Measurements from ENCODE around the gene GALNT17.

GALNT17 gene

GRCh38 chr7:71409550-71410157 lies 277.7 kb downstream of the GALNT17 start:
- no peak for DNase-seq (ENCODE audit: low read depth, low spot score)
- ChIA-PET POLR2A (no interaction called here), CTCF (no interaction called here)
- no peak overlapping the region for H3K4me3 ChIP-seq (ENCODE audit: low read depth, low read length)
- no peak for TF ChIP-seq CTCF (IDR thresholded peaks at IDR 0.05; ENCODE audit: insufficient read depth, low read length, missing control alignments)

GRCh38 chr7:71411475-71411874 lies 279.5 kb downstream of the GALNT17 start:
- no peak for DNase-seq (ENCODE audit: low read depth, low spot score)
- no peak for TF ChIP-seq CTCF (IDR thresholded peaks at IDR 0.05; ENCODE audit: insufficient read depth, low read length, missing control alignments)
- ChIA-PET POLR2A (no interaction called here), CTCF (no interaction called here)
- H3K4me3 ChIP-seq (ENCODE audit: low read depth, low read length), result no peak overlapping the region

- POLR2A ChIA-PET, result no interaction called here
- DNase-seq (ENCODE audit: low read depth, low spot score), result no peak
- CTCF ChIA-PET, result no interaction called here
- no peak for TF ChIP-seq CTCF (IDR thresholded peaks at IDR 0.05; ENCODE audit: insufficient read depth, low read length, missing control alignments)
- no peak overlapping the region for H3K4me3 ChIP-seq (ENCODE audit: low read depth, low read length)
Measured at GRCh38 chr7:71414490-71414889, 282.5 kb downstream of the GALNT17 start.

GRCh38 chr7:71419546-71420337 lies 287.8 kb downstream of the GALNT17 start:
- CTCF ChIA-PET, result no interaction called here
- TF ChIP-seq CTCF (IDR thresholded peaks at IDR 0.05; ENCODE audit: insufficient read depth, low read length, missing control alignments), result no peak
- DNase-seq (ENCODE audit: low read depth, low spot score), result no peak
- POLR2A ChIA-PET, result no interaction called here
- no peak overlapping the region for H3K4me3 ChIP-seq (ENCODE audit: low read depth, low read length)

GRCh38 chr7:71422104-71422503 lies 290.2 kb downstream of the GALNT17 start:
- no peak overlapping the region for H3K4me3 ChIP-seq (ENCODE audit: low read depth, low read length)
- POLR2A ChIA-PET, result no interaction called here
- no peak for TF ChIP-seq CTCF (IDR thresholded peaks at IDR 0.05; ENCODE audit: insufficient read depth, low read length, missing control alignments)
- CTCF ChIA-PET, result no interaction called here
- no peak for DNase-seq (ENCODE audit: low read depth, low spot score)

GRCh38 chr7:71424166-71425035 lies 292.5 kb downstream of the GALNT17 start:
- TF ChIP-seq CTCF (IDR thresholded peaks at IDR 0.05; ENCODE audit: insufficient read depth, low read length, missing control alignments), result no peak
- DNase-seq (ENCODE audit: low read depth, low spot score), result no peak

More at GRCh38 chr7:71424166-71425035, 292.5 kb downstream of the GALNT17 start:
- ChIA-PET CTCF (no interaction called here), POLR2A (no interaction called here)
- no peak overlapping the region for H3K4me3 ChIP-seq (ENCODE audit: low read depth, low read length)
